HG02885 (cell line): Measurements from ENCODE around the gene CHN2.

Experiments used
- ATAC-seq: cut with Tn5 transposase; IDR thresholded peaks from one replicate; pipeline ENCODE4 v1.9.1; 2021; ENCODE audit warnings: mild to moderate bottlenecking; ENCODE audit not compliant: unreplicated experiment, poor library complexity

Gene CHN2

GRCh38 chr7:29352041-29352440, 157.5 kb downstream of the CHN2 start:
- ATAC-seq, result peak; percentile 66

DNA sequence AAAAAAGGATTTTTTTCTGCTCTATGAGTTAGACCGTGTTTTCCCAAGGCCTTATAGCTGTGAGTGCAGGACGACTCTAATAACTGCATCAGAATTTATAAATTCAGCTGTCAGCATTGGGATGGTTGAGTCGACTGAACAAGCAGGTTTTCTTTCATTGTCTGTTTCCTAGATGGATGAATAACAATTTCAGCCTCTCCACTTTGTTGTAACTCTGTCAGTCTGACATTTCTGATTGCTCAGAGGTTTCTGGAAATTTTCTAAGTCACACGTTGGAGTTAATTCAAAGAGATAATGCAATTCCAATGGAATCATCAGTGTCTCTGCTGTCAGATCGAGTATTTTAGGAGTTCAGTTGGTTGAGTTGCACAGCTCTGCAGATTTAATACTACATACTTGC, 159.2 kb downstream of the CHN2 start:
- no peak for ATAC-seq

DNA sequence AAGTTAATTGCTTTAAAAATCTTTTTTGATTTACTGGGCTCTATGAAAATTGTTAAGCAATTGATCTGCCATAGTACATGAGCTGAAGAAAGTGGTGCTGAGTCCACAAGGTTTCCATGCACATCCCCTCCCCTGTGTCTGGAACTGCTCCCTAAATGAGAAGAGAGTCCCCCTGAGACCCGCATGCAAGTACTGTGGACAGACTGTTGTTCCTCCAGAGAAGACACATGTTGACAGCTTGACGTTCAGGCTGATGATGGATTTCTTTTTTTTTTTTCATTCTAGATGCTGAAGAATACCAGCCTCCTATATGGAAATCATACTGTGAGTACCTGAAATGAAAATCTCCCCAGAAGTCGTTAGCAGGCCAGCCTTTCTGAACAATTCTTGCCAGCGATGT, 159.8 kb downstream of the CHN2 start:
- no peak for ATAC-seq

GRCh38 chr7:29355388-29355787, 160.8 kb downstream of the CHN2 start:
- ATAC-seq, result no peak

DNA sequence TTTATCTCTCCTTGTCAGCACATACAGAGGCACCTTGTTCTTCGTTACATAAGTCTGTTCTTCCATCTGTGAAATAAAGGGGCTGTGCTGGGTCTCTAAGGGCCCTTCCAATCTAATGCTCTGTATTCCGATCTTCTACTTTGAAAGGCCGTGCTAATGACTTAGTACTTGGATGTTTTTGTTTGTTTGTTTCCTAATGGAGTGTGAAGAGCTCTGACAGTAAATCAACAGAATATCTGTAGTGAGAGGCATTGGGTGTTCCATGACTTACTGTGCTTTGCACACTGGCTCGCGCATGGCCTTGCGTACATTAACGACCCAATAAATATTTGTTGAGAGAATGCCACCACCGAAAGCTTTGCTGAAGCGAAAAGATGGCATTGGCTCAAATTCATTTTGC, 162.1 kb downstream of the CHN2 start:
- no peak for ATAC-seq

DNA sequence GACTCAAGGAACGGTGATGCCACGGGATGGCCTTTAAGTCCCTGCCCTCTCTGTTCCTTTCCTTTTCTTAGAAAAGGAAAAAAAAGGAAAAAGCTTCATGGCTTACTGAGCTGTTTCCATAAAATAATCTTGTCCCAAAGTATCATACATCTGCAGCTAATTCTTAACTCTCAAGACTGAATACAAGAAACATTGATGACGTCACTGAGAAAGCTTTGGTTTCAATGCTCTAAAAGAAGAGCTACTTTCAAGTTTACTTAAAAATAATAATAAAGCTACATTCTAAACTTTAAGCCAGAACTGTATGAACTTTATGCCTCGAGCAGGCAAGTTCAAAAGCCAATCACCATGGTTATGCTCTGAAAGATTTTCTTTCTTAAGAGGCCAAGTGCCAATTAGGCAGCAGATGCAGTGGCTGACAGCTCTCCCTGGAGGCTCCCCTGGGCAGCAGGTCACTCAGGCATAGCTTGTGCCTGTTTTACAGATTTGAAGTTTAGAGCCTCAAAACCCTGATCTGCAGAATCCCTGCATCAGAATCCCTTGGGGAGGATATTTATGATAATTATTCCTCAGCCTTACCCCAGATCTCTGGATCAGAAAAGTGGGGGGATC, 165.0 kb downstream of the CHN2 start:
- no peak for ATAC-seq

DNA sequence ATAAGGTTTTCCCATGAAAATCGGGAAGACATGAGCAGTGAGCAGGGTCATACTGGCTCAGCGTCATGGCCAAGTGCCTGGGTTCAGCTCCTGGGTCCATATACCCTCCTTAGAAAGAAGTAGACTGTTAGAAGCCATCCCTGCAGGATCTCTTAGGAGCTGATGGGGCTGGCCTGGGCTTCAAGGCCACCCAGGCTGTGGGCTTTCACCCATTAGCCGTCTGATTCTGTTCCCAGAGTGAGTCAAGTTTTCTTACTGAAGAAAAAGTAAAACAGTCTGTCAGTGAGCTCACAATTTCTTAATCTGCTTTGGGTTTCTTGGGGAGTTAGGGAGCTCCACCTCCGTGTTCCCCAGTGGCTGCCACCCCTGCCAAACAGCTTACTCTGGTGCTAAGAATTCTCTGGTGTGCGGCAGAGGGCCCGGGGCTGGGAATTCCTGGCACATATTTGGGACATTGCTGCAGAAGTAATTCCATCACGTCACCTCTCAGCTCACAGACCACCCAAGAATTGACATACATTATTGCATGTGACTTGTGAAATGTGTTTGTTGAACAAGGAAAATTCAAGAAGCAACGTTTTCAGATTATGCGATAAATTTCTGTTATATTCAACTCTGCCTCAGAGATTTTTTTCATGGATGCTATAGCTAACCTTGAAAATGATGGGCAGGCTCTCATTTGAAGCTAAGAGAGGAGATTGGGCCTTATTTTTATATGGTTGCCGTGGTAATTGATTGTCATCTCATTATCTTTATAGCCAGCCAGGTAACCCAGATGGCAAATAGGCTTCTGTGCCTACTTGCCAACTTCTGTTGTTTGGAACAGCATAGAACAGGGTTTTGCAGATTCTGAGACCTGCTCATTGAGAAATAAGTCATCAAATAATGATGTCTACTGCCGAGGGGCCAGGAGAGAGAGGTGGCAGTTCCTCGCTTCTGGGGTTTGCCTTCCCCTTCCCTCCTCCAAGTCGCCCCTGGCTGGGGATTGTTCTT, 166.4 kb downstream of the CHN2 start:
- no peak for ATAC-seq

DNA sequence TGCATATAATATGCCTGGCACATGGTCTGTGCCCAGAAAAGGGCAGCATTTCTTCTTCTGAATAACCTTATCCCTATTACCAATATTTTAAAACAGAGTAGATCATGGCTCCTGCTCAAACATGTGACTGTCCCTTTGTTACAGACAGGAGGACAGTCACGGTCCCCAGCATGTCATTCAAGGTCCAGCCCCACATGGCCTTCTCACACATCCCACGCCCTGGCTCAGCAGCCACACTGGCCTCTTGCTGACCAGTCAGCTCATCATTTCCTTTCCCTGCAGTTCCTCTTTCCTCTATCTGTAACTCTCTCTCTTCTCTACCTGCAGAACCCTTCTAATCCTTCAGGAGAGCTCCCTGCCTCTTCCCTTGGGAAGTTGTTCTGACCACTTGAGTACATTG, 167.8 kb downstream of the CHN2 start:
- no peak for ATAC-seq

- ATAC-seq, result no peak
These were observed 169.3 kb downstream of the CHN2 start for GRCh38 chr7:29363636-29364425.

- ATAC-seq, result no peak
These were observed 170.1 kb downstream of the CHN2 start for GRCh38 chr7:29364661-29365060.

DNA sequence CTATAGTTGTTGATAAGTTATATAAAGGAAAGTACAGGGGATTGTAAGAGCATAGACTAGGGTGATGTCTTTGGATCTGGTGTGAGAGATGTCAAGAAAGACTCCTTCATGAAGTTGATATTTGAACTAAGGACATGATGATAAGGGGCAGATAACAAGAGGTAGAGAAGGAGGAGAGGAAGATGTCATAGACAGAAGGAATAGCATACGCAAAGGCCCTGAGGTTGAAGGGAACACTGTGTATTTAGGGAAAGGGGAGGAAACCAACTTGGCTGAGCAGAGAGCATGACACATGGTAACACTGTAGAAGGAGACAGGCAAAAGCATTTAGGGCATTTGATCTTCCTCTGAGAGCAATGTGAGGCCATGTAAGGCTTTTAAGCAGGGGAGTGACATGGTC, 170.8 kb downstream of the CHN2 start:
- ATAC-seq, result no peak

GRCh38 chr7:29367784-29368183, 173.2 kb downstream of the CHN2 start:
- ATAC-seq, result no peak

GRCh38 chr7:29369909-29370488, 175.4 kb downstream of the CHN2 start:
- no peak for ATAC-seq

DNA sequence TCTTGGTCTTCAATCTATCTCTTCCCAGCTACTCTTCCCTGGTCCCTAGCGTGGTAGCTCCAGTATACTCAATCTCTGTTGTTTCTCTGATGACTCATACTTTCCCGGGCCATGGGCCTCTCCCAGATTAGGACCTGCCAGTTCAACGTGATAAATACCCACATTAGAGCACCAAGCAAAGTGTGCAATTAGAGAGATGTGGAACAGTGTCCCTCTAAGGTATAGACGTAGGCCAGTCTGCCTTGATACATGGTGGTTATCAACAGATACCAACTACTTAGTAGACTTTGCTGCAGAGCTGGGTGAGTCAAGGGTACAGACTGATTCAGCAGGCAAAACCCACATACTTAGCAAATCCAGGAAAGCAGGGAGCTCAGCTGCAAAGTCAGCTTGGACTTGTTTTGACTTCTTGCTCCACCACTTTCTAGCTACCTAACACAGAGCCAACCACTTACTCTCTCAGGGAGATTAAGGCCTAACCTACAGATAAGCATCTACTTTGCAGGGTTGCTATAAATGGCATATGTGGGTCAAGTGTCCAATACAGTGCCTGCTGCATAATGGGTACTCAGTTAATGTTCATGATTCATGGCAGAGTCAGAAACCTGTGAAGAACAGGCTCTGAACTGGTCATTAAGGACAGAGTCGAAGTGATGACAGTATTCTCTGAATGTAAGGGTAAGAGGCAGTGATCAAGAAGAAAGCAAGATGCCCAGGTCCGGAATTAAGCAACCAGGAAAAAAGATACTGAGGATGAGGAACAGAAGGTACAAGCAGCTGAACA, 176.1 kb downstream of the CHN2 start:
- ATAC-seq, result no peak

DNA sequence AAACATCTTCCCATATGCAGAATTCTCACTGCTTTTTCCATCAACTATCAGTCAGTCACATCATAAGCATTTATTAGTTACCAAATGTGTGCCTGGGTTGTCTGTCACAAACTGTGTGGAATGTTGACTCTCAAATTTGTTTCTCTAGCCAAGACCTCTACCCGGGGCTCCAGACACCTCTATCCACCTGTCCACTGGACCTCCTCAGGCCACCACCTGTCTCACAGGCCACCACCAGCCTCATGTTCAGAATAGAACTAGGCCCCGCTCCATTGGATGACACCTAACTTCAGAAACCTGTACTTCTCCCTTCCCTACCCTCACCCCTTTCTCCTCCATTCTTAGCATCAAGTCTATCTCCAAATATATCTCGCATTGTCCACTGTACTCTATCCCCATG, 176.9 kb downstream of the CHN2 start:
- ATAC-seq, result no peak

DNA sequence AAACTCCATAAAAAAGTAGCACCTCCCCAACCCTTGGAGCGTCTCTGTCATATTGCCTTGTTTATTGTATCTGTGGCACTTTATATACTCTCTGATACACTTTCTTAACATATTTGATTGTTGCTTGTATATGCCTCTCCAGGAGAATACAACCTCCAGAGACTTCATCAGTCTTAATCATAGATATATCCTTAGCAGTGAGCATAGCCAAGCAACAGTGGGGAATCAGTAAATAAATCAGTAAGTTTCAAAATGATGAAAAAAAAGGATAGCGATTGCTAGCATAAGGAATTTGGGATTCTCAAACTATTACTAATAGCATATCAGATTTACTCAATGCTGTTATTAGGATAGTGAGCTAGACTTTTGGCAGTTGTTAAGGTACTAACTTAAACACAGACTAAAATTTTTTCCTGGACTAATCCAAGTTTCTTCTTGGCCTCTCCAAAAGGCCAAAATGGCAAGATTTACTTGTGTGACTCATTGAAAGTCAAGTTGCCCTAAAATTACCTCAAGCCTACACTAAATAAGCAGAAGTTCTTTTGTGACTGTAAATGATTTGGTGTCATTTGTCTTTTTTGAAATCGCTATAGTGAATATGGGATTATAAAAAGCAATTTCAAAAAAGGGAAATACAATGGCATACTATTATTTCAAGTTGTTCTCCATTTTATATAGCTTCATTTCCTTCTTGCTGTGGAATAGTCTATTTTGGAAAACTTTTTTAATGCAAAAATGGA, 177.9 kb downstream of the CHN2 start:
- ATAC-seq, result no peak

DNA sequence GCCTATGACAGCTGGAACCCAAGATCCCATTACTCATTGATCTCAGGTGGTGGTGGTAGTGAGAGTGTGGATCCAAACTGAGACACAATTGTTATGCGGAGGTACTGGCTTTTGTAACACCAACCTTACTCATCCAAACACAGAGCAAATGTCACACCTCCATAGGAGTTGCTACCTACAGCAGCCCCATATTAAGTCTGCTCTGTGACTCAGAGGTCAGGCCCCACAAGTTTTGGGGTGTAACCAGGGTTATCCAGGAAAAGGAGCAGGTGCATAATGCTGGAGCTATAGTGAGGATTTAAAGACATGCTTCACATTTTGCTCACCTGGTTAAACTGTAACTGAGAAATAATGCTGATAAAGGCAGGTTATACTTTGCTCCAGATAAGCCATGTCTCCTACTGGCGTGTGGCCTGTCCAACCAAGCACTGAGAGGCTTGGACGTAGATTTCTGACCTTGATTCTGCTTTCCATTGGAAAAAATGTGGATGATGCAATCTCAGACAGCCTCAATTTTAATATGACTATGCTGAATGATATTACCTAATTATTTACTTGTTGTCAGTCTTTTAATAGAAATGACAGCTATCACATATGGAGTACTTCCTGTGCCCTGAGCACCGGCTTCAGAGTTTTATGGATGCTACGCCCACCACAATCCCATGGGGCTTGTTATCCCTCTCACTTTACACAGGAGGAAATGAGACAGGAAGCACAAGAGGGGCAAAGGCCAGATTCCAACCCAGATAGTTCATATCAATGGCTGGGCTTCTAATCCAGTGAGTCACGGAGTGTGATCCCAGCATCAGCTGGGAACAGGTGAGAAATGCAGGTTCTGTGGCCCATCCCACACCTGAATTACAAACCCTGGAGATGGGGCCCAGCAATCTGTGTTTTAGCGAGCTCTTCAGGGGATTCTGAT, 181.3 kb downstream of the CHN2 start:
- ATAC-seq, result no peak

GRCh38 chr7:29377718-29378117, 183.1 kb downstream of the CHN2 start:
- no peak for ATAC-seq
